ENCODE measurements around the gene HES3. TPM values are rescaled to one million over a fixed set of nuclear protein-coding genes. Genes with fewer than 3 reads are reported as not detected.
A peak's percentile ranks its signal among the peaks of the same experiment; 100 is the strongest.

Gene HES3
- total RNA-seq, 1 donor from 2014 or later: not detected

DNA sequence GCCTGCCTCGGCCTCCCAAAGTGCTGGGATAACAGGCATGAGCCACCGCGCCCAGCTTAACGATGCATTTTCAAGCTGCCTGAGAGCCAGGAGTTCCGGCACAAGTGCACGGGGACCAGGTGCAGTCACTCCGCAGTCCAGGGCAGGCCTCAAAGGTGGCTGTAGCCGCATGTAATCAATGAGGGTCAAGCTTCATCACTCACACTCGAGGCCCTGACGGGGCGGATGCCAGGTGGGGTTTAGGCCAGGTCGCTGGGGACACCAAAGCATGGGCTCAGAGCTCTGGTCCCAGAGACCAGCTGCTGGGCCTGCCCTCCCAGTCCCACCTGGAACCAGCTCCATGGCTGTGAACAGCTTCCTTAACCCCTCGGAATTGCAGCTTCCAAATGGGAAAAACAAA is 43.0 kb downstream of the HES3 start:
- H3K27me3 ChIP-seq (ENCODE audit: control insufficient read depth in 3 of 3, insufficient read depth in 3 of 3, low read length in 3 of 3): no peaks in the 10 kb centered on the region
- no peaks in the 10 kb centered on the region for H3K36me3 ChIP-seq (ENCODE audit: control insufficient read depth in 3 of 3, insufficient read depth in 3 of 3, low read length in 3 of 3)
- H3K27ac ChIP-seq (ENCODE audit: low read depth, low read length): no peak overlapping the region

DNA sequence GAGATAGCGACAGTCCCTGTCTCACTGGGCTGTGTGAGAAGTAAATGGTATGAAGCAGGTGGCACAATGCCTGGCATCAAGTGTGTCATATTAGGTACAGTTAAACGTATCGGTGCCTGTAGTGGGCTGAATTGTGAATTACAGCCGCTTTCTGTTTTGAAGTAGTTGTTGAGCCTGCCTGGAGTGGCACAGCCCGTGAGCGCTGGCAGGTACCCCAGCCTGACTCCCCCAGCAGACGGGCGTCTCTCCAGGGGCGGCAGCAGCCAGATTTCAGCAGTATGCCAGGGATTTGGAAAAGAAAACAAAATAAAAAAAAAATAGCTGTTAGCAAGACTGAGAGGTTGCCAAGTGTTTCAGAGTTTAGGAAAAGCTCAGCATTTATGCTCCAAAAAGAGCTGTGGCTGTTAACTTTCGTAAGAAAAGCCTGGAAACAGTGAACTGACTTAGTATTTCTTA is 43.5 kb downstream of the HES3 start:
- Histone ChIP-seq H3K27ac (ENCODE audit: low read depth, low read length) (no peak overlapping the region), H3K9me3 (ENCODE audit: control insufficient read depth in 3 of 3, low read length in 3 of 3) (no peaks in the 10 kb centered on the region)

More for the DNA sequence above, 43.0 kb downstream of the HES3 start:
- Histone ChIP-seq H3K4me3 (ENCODE audit: low read length in 3 of 3) (no peak overlapping the region), H3K9me3 (ENCODE audit: control insufficient read depth in 3 of 3, low read length in 3 of 3) (no peaks in the 10 kb centered on the region), H3K9ac (ENCODE audit: low read depth in 1 of 3, low read length in 3 of 3) (no peak overlapping the region), H3K4me1 (ENCODE audit: control insufficient read depth in 3 of 3, insufficient read depth in 3 of 3, low read length in 3 of 3) (peaks cover 6 to 29% (median 18%) of the 10 kb centered on the region in 3 donors)

DNA sequence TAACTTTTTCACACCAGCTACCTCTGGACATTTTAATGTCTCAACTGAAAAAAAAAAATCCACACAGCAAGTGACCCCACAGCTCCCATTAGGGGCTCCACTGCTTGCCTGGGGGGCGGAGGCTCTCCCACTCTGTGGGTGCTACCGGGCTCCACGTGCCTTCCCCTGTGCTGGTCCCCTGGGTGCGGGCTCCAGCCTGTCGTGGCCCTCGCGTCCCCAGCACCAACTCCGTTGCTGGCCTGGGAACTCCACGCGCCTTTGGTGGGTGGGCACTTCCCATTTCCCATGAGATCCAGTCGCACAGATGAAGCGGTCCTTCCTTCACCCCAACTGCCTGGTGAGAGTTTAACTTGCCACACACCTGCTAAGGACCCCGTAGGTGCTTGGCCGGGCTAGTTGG is 44.0 kb downstream of the HES3 start:
- no peak overlapping the region for H3K9ac ChIP-seq (ENCODE audit: low read depth in 1 of 3, low read length in 3 of 3)

More for the DNA sequence above, 43.5 kb downstream of the HES3 start:
- H3K9ac ChIP-seq (ENCODE audit: low read depth in 1 of 3, low read length in 3 of 3): no peak overlapping the region
- H3K27me3 ChIP-seq (ENCODE audit: control insufficient read depth in 3 of 3, insufficient read depth in 3 of 3, low read length in 3 of 3): no peaks in the 10 kb centered on the region
- no peaks in the 10 kb centered on the region for H3K36me3 ChIP-seq (ENCODE audit: control insufficient read depth in 3 of 3, insufficient read depth in 3 of 3, low read length in 3 of 3)
- peaks cover 6 to 29% (median 18%) of the 10 kb centered on the region in 3 donors for H3K4me1 ChIP-seq (ENCODE audit: control insufficient read depth in 3 of 3, insufficient read depth in 3 of 3, low read length in 3 of 3)
- no peak overlapping the region for H3K4me3 ChIP-seq (ENCODE audit: low read length in 3 of 3)

DNA sequence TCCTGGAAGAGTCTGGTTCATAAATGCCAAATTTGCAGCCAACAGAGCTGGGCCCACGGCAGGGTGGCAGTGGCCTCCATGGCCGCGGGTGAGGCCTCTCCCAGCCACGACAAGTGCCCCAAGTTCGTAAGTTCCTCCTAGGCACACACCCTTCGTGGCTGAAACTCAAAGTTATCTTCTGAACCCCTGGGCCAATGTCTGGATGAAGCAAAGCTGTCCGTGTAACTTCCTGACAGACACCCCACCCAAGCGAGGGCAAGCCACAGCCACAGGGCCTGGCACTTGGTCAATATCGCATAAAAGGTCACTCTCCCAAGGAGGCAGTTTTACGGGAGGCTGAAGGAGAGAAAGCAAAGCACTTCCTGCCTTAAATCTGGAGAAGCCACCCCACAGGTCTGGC is 44.7 kb downstream of the HES3 start:
- no peaks in the 10 kb centered on the region for H3K36me3 ChIP-seq (ENCODE audit: control insufficient read depth in 3 of 3, insufficient read depth in 3 of 3, low read length in 3 of 3)
- H3K4me3 ChIP-seq (ENCODE audit: low read length in 3 of 3): no peak overlapping the region
- no peaks in the 10 kb centered on the region for H3K9me3 ChIP-seq (ENCODE audit: control insufficient read depth in 3 of 3, low read length in 3 of 3)
- H3K9ac ChIP-seq (ENCODE audit: low read depth in 1 of 3, low read length in 3 of 3): no peak overlapping the region
- H3K27me3 ChIP-seq (ENCODE audit: control insufficient read depth in 3 of 3, insufficient read depth in 3 of 3, low read length in 3 of 3): no peaks in the 10 kb centered on the region
- no peak overlapping the region for H3K27ac ChIP-seq (ENCODE audit: low read depth, low read length)
- H3K4me1 ChIP-seq (ENCODE audit: control insufficient read depth in 3 of 3, insufficient read depth in 3 of 3, low read length in 3 of 3): peaks cover 13 to 37% (median 21%) of the 10 kb centered on the region in 3 donors

More for the DNA sequence above, 44.0 kb downstream of the HES3 start:
- H3K4me1 ChIP-seq (ENCODE audit: control insufficient read depth in 3 of 3, insufficient read depth in 3 of 3, low read length in 3 of 3): peaks cover 7 to 30% (median 18%) of the 10 kb centered on the region in 3 donors
- H3K27ac ChIP-seq (ENCODE audit: low read depth, low read length): no peak overlapping the region
- H3K4me3 ChIP-seq (ENCODE audit: low read length in 3 of 3): no peak overlapping the region
- H3K27me3 ChIP-seq (ENCODE audit: control insufficient read depth in 3 of 3, insufficient read depth in 3 of 3, low read length in 3 of 3): no peaks in the 10 kb centered on the region
- H3K9me3 ChIP-seq (ENCODE audit: control insufficient read depth in 3 of 3, low read length in 3 of 3): no peaks in the 10 kb centered on the region
- no peaks in the 10 kb centered on the region for H3K36me3 ChIP-seq (ENCODE audit: control insufficient read depth in 3 of 3, insufficient read depth in 3 of 3, low read length in 3 of 3)

DNA sequence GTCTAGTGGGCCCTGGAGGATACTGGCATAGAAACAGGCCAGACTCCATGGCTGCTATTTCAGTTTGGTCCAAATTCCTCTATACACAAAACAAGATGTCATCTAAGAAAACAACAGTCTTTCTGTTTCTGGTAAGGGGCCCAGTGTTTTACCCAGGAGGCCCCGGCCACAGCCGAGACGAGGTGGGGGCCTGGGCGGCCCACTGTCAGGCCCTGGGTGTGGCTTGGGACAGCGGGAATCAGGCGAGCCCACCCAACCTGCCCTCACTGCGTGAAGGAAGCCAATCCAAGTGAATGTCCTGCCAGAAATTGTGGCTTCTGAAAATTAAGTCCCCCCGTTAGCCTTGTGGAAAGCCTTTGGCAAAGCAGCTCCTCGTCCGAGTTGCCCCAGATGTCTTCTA is 48.1 kb downstream of the HES3 start:
- Histone ChIP-seq H3K4me1 (ENCODE audit: control insufficient read depth in 3 of 3, insufficient read depth in 3 of 3, low read length in 3 of 3) (peaks cover 18 to 53% (median 29%) of the 10 kb centered on the region in 3 donors), H3K36me3 (ENCODE audit: control insufficient read depth in 3 of 3, insufficient read depth in 3 of 3, low read length in 3 of 3) (peaks cover 0 to 2% (median 0%) of the 10 kb centered on the region in 3 donors), H3K9me3 (ENCODE audit: control insufficient read depth in 3 of 3, low read length in 3 of 3) (no peaks in the 10 kb centered on the region), H3K9ac (ENCODE audit: low read depth in 1 of 3, low read length in 3 of 3) (no peak overlapping the region), H3K4me3 (ENCODE audit: low read length in 3 of 3) (no peak overlapping the region), H3K27ac (ENCODE audit: low read depth, low read length) (no peak overlapping the region), H3K27me3 (ENCODE audit: control insufficient read depth in 3 of 3, insufficient read depth in 3 of 3, low read length in 3 of 3) (no peaks in the 10 kb centered on the region)

DNA sequence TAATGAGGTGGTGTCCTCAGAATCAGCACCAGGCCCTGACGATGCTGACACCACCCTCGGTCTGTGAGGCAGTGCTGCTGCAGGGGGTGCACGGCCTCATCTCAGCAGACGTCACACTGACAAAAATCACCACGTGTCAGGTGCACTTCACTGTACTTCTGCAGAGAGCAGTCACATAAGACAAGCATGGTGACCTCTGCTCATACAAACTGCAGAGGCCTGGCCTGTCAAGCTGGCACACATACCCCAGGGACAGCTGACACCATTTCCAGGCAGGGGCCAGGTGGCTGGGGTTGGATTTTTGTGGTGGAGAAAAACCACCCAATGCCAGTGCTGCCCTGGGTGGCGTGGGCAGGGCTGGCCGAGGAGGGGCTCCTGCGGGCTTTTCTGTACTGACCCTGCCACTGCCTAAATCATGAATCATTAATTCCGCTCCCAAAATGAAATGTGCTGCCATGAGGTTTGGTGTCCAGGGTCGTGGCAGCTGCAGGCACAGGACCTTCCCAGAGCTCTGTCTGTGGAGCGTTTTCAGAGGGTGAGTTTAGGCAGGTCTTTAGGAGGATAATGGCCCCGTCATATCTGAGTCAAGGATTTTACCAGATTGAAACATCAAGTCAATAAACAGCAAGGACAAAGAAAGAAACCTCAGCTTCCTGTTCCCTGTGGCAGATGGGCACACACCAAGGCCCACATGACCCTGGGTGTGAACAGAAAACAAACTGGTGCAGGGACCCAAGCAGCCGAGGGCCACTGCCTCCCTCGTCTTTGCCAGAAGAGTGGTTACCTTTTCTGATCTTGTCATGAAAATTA is 50.3 kb downstream of the HES3 start:
- Histone ChIP-seq H3K4me1 (ENCODE audit: control insufficient read depth in 3 of 3, insufficient read depth in 3 of 3, low read length in 3 of 3) (peaks cover 16 to 45% (median 26%) of the 10 kb centered on the region in 3 donors), H3K27ac (ENCODE audit: low read depth, low read length) (peak overlapping the region; percentile 62), H3K27me3 (ENCODE audit: control insufficient read depth in 3 of 3, insufficient read depth in 3 of 3, low read length in 3 of 3) (peaks cover 0 to 2% (median 0%) of the 10 kb centered on the region in 3 donors), H3K36me3 (ENCODE audit: control insufficient read depth in 3 of 3, insufficient read depth in 3 of 3, low read length in 3 of 3) (peaks cover 0 to 2% (median 0%) of the 10 kb centered on the region in 3 donors), H3K9ac (ENCODE audit: low read depth in 1 of 3, low read length in 3 of 3) (peak overlapping the region in 1 of 3 donors; percentile 45), H3K4me3 (ENCODE audit: low read length in 3 of 3) (peak overlapping the region in 1 of 3 donors; percentile 52), H3K9me3 (ENCODE audit: control insufficient read depth in 3 of 3, low read length in 3 of 3) (no peaks in the 10 kb centered on the region)

DNA sequence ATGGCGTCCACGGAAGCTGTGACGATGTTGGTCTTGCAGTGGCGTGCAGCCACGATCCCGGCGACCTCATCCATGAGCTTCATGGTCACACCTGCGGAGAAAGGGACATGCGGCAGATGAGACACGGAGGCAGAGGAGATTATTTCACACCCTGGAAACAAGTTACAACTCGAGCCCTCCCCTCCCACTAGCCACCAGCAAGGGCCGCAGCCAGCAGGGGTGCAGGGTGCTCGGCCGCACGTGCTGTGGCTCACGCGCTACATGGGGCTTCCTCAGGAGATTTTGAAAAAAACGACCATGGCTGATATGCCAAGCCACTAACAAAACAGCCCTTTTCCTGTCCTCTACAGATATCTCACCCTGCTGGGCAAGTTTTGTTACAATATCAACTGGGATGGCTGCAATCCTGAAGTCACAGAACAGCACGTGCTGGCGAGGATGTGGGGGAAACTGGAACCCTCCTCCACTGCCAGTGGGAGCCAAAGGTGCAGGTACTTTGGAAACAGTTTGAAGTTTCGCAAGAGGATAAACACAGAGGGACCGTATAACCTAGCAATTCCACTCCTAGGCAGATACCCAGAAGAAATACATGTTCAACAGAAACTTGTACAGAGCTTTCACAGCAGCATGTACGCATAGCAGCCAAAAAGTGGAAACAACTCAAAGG is 51.0 kb downstream of the HES3 start:
- H3K9me3 ChIP-seq (ENCODE audit: control insufficient read depth in 3 of 3, low read length in 3 of 3): no peaks in the 10 kb centered on the region
- H3K36me3 ChIP-seq (ENCODE audit: control insufficient read depth in 3 of 3, insufficient read depth in 3 of 3, low read length in 3 of 3): peaks cover 0 to 2% (median 0%) of the 10 kb centered on the region in 3 donors
- peak overlapping the region; percentile 62 for H3K27ac ChIP-seq (ENCODE audit: low read depth, low read length)
- peaks cover 0 to 2% (median 0%) of the 10 kb centered on the region in 3 donors for H3K27me3 ChIP-seq (ENCODE audit: control insufficient read depth in 3 of 3, insufficient read depth in 3 of 3, low read length in 3 of 3)
- no peak overlapping the region for H3K4me3 ChIP-seq (ENCODE audit: low read length in 3 of 3)
- peaks cover 14 to 40% (median 23%) of the 10 kb centered on the region in 3 donors for H3K4me1 ChIP-seq (ENCODE audit: control insufficient read depth in 3 of 3, insufficient read depth in 3 of 3, low read length in 3 of 3)
- no peak overlapping the region for H3K9ac ChIP-seq (ENCODE audit: low read depth in 1 of 3, low read length in 3 of 3)

Other genes with a start within 250 kb of the HES3 start
- gene KCNAB2, start 198.3 kb upstream of the HES3 start, total RNA-seq: 2.6 TPM
- gene CHD5, start 63.9 kb upstream of the HES3 start, total RNA-seq: not detected
- 305 TPM for gene RPL22, start 44.6 kb upstream of the HES3 start, total RNA-seq
- 14.1 TPM for gene RNF207, start 38.1 kb upstream of the HES3 start, total RNA-seq
- gene ICMT, start 8.2 kb upstream of the HES3 start, total RNA-seq: 31.8 TPM
- gene GPR153, start 16.9 kb downstream of the HES3 start, total RNA-seq: 4.7 TPM
- 3.7 TPM for gene ACOT7, start 149.6 kb downstream of the HES3 start, total RNA-seq
- not detected for gene HES2, start 175.7 kb downstream of the HES3 start, total RNA-seq
- 0.52 TPM for gene ESPN, start 180.6 kb downstream of the HES3 start, total RNA-seq
- 3.7 TPM for gene TNFRSF25, start 222.0 kb downstream of the HES3 start, total RNA-seq
- gene PLEKHG5, start 247.5 kb downstream of the HES3 start, total RNA-seq: 8.4 TPM

All from skeletal muscle tissue (tissue), 4 donors.